Gastroesophageal sphincter (tissue), 4 donors: ENCODE measurements around the gene PLEKHM3. TPM values are rescaled to one million over a fixed set of nuclear protein-coding genes. Genes with fewer than 3 reads are reported as not detected.
"Not testable (repeated sequence)": the region's sequence is repeated elsewhere in the genome, so short reads cannot be mapped to it uniquely, and the experiment has no call there.

Experiments used
- ATAC-seq: fragments of 150-250 bp; one replicate; pipeline ENCODE4 v1.9.1; 2016; ENCODE audit warnings: mild to moderate bottlenecking, moderate library complexity
- H3K27ac ChIP-seq, 4 donors: fragments of 200-600 bp; sonication (generic) in 3 of 4; 1 replicate in 3 of 4; 2 replicates in 1 of 4; pipeline ENCODE4 v1.5.1; 2016 to 2019
- H3K27me3 ChIP-seq: fragments of 200-600 bp; sonication (generic); one replicate; pipeline ENCODE4 v1.5.1; 2019
- H3K36me3 ChIP-seq, 2 donors: fragments of 200-600 bp; sonication (generic); one replicate each; pipeline ENCODE4 v1.5.1; 2019; ENCODE audit warnings: control low read depth in 1 of 2
- H3K4me1 ChIP-seq, 3 donors: fragments of 200-600 bp; sonication (generic); 1 replicate in 2 of 3; 2 replicates in 1 of 3; pipeline ENCODE4 v1.5.1; 2016 to 2019; ENCODE audit warnings: control low read depth in 2 of 3
- H3K4me3 ChIP-seq, 2 donors: fragments of 200-600 bp; sonication (generic); one replicate each; pipeline ENCODE4 v1.5.1; 2019; ENCODE audit warnings: mild to moderate bottlenecking in 1 of 2, moderate library complexity in 1 of 2
- H3K9me3 ChIP-seq, 3 donors: fragments of 200-600 bp; sonication (generic); one replicate each; pipeline ENCODE4 v1.5.1; 2017 to 2019; ENCODE audit warnings: control low read depth in 2 of 3
- EP300 ChIP-seq: sonication (generic); formaldehyde crosslinking; IDR thresholded peaks from one replicate; pipeline ENCODE4 v1.6.1; 2017; ENCODE audit warnings: antibody characterized with exemption, mild to moderate bottlenecking
- POLR2A ChIP-seq, 2 donors: fragments of 450-650 bp; IDR thresholded peaks; one replicate each; pipeline ENCODE4 v1.6.1; 2017; ENCODE audit warnings: antibody characterized with exemption in 2 of 2, mild to moderate bottlenecking in 2 of 2, moderate library complexity in 1 of 2
- POLR2AphosphoS5 ChIP-seq: sonication (generic); formaldehyde crosslinking; IDR thresholded peaks from one replicate; pipeline ENCODE4 v1.6.1; 2017; ENCODE audit warnings: antibody characterized with exemption
- WGBS, 2 donors: methylation state at CpG; one replicate each; pipeline ENCODE4 v1.1.5; 2018; ENCODE audit warnings: low coverage in 1 of 2; 5-methylcytosine and 5-hydroxymethylcytosine counted together
- total RNA-seq, 4 donors: library from RNA; depleted of rRNA; stranded (reverse); fragments of >200 nt; gene quantifications; one replicate each; pipeline ENCODE4 v1.1.0, GENCODE V29; 2016
- TF ChIP-seq, protein P1 (sequence below), 4 experiments: fragments of 200-600 bp in 2 of 4; fragments of 450-650 bp in 2 of 4; sonication (generic) in 1 of 4; IDR thresholded peaks; one replicate each; pipeline ENCODE4 v1.5.1; 2017 to 2019; ENCODE audit warnings: antibody characterized with exemption in 4 of 4, mild to moderate bottlenecking in 2 of 4, moderate library complexity in 2 of 4

Gene PLEKHM3
- total RNA-seq, 4 donors from 2014 or later = 21.4 to 35.5 (median 29.7) TPM

GRCh38 chr2:208031608-208032019, 6.3 kb upstream of the PLEKHM3 start:
- ATAC-seq = no peak
- H3K4me3 ChIP-seq = no peak overlapping the region
- TF ChIP-seq POLR2AphosphoS5 (no peak), POLR2A (IDR thresholded peaks at IDR 0.05) (no peak), EP300 (no peak)
- TF ChIP-seq, protein P1, sequence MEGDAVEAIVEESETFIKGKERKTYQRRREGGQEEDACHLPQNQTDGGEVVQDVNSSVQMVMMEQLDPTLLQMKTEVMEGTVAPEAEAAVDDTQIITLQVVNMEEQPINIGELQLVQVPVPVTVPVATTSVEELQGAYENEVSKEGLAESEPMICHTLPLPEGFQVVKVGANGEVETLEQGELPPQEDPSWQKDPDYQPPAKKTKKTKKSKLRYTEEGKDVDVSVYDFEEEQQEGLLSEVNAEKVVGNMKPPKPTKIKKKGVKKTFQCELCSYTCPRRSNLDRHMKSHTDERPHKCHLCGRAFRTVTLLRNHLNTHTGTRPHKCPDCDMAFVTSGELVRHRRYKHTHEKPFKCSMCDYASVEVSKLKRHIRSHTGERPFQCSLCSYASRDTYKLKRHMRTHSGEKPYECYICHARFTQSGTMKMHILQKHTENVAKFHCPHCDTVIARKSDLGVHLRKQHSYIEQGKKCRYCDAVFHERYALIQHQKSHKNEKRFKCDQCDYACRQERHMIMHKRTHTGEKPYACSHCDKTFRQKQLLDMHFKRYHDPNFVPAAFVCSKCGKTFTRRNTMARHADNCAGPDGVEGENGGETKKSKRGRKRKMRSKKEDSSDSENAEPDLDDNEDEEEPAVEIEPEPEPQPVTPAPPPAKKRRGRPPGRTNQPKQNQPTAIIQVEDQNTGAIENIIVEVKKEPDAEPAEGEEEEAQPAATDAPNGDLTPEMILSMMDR (IDR thresholded peaks at IDR 0.05) = no peak
- no peaks in the 10 kb centered on the region for H3K36me3 ChIP-seq
- no peak overlapping the region for H3K27ac ChIP-seq
- H3K4me1 ChIP-seq = no peaks in the 10 kb centered on the region
- H3K9me3 ChIP-seq = no peaks in the 10 kb centered on the region
- 50 to 76% methylated on average over 7 of the region's 7 CpGs for WGBS, 2 donors
- no peaks in the 10 kb centered on the region for H3K27me3 ChIP-seq

- TF ChIP-seq POLR2A (IDR thresholded peaks at IDR 0.05) (no peak), EP300 (no peak), POLR2AphosphoS5 (no peak)
- TF ChIP-seq, protein P1 (IDR thresholded peaks at IDR 0.05) = no peak
- WGBS, 2 donors = 7 to 24% methylated on average over 4 to 8 of the region's 10 CpGs
- Histone ChIP-seq H3K27ac (peak overlapping the region; percentile 48 to 82 (median 82)), H3K27me3 (no peaks in the 10 kb centered on the region), H3K9me3 (no peaks in the 10 kb centered on the region), H3K4me1 (peaks cover 0 to 27% (median 11%) of the 10 kb centered on the region in 3 donors), H3K36me3 (no peaks in the 10 kb centered on the region), H3K4me3 (peak overlapping the region; percentile 77 to 99)
- ATAC-seq = peak; percentile 6
Measured at GRCh38 chr2:208025814-208026184, 472 bp upstream of the PLEKHM3 start.

DNA sequence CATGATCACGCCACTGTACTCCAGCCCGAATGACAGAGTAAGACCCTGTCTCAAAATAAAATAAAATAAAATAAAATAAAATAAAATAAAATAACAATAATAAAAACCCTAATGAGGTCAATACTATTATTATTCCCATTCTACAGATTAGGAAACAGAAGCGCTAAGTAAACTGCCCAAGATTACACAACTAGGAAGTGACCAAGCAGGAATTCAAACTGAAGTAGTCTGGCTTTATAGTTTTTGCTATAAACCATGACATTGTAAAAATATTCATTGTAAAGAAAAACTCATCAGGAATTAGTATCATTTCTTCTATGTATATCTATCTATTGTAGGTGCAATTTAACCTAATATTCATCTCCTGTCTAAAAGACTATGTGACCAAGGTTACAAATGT, 1.2 kb downstream of the PLEKHM3 start:
- Histone ChIP-seq H3K9me3 (no peaks in the 10 kb centered on the region), H3K27me3 (no peaks in the 10 kb centered on the region), H3K4me3 (peak overlapping the region in 1 of 2 donors; percentile 77), H3K27ac (no peak overlapping the region), H3K36me3 (no peaks in the 10 kb centered on the region), H3K4me1 (peaks cover 0 to 27% (median 11%) of the 10 kb centered on the region in 3 donors)
- no peak for TF ChIP-seq EP300
- TF ChIP-seq, protein P1 (IDR thresholded peaks at IDR 0.05) = no peak
- TF ChIP-seq POLR2AphosphoS5 = no peak
- TF ChIP-seq POLR2A (IDR thresholded peaks at IDR 0.05) = no peak
- WGBS, 2 donors = 96% methylated on average over 3 of the region's 3 CpGs
- ATAC-seq = no peak

DNA sequence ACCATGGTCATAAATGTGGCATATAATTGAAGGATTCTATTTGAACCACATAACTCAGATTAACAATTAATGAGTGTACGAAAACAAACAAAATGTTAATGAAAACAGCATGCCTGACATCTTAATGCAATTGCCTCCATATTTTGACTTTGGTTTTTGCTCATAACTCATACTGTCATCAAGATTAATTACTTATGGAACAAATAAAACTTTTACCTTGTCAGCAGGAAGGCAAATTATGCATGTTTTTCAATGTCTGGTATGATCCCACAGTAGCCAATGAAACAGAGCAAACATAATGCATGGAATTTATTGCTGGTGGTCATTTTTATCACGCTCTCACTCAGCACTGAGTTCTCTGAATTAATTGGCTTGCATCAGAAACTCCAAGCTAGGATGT, 5.1 kb downstream of the PLEKHM3 start:
- no peak overlapping the region for H3K27ac ChIP-seq
- H3K4me1 ChIP-seq = peaks cover 0 to 24% (median 8%) of the 10 kb centered on the region in 3 donors
- ATAC-seq = no peak
- no peak overlapping the region for H3K4me3 ChIP-seq
- H3K36me3 ChIP-seq = no peaks in the 10 kb centered on the region
- H3K27me3 ChIP-seq = no peaks in the 10 kb centered on the region
- TF ChIP-seq EP300 = no peak
- TF ChIP-seq POLR2A (IDR thresholded peaks at IDR 0.05) = no peak
- TF ChIP-seq, protein P1 (IDR thresholded peaks at IDR 0.05) = no peak
- no peak for TF ChIP-seq POLR2AphosphoS5
- H3K9me3 ChIP-seq = no peaks in the 10 kb centered on the region
- WGBS, 2 donors = 98 to 100% methylated on average over 2 of the region's 2 CpGs

- not testable (repeated sequence) for H3K27me3 ChIP-seq, H3K4me3 ChIP-seq, H3K9me3 ChIP-seq, ATAC-seq, H3K27ac ChIP-seq, H3K36me3 ChIP-seq
- 93 to 100% methylated on average over 2 to 3 of the region's 5 CpGs for WGBS, 2 donors
- H3K4me1 ChIP-seq = peaks cover 0 to 14% (median 0%) of the 10 kb centered on the region in 3 donors
Measured at GRCh38 chr2:208018124-208018712, 7.1 kb downstream of the PLEKHM3 start.
